HG02571 (cell line): ENCODE measurements around the gene RPS6KA2.
"Not testable (repeated sequence)": the region's sequence is repeated elsewhere in the genome, so short reads cannot be mapped to it uniquely, and the experiment has no call there.

ENCODE experiments used
- ATAC-seq: cut with Tn5 transposase; IDR thresholded peaks from one replicate; pipeline ENCODE4 v1.9.1; 2021; ENCODE audit warnings: mild to moderate bottlenecking, moderate library complexity; ENCODE audit not compliant: unreplicated experiment

The RPS6KA2 gene

DNA sequence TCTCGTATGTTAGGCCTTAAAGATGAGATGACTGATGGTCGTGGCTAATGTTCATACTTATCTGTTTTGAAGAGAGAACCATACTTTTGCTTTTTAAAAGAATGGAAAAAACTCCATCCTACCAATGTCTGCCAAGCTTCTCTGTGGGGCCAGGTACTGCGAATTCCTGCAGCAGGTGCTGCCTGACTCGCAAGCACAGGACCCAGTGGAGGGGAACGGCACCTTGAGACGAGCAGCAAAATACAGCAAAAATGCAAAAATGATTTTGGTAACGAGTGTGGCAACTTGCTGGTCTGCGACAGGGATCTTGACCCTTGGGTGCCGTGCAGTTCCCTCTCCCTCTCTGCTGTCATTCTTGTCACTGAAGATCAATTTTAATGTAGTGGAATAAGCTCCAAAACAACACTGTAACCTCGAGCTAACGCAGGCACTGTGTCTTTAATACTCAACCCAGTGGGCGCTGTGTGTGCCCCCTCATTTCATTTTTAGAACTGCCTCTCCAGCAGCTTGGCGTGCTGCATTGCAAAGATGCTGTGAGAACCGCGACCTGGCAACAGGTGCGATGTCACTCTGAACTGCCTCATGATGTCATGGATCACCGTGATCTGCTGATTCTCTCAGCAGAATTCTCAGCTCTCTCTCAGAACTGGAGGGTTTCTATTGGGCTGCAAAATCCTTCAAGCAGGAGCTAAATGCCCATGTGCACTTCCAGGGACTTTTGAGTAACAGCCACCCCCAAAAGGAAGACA lies 92.2 kb downstream of the RPS6KA2 start:
- ATAC-seq, result no peak

GRCh38 chr6:166533205-166533824 lies 93.7 kb downstream of the RPS6KA2 start:
- ATAC-seq, result no peak

GRCh38 chr6:166532302-166532701 lies 94.7 kb downstream of the RPS6KA2 start:
- no peak for ATAC-seq

DNA sequence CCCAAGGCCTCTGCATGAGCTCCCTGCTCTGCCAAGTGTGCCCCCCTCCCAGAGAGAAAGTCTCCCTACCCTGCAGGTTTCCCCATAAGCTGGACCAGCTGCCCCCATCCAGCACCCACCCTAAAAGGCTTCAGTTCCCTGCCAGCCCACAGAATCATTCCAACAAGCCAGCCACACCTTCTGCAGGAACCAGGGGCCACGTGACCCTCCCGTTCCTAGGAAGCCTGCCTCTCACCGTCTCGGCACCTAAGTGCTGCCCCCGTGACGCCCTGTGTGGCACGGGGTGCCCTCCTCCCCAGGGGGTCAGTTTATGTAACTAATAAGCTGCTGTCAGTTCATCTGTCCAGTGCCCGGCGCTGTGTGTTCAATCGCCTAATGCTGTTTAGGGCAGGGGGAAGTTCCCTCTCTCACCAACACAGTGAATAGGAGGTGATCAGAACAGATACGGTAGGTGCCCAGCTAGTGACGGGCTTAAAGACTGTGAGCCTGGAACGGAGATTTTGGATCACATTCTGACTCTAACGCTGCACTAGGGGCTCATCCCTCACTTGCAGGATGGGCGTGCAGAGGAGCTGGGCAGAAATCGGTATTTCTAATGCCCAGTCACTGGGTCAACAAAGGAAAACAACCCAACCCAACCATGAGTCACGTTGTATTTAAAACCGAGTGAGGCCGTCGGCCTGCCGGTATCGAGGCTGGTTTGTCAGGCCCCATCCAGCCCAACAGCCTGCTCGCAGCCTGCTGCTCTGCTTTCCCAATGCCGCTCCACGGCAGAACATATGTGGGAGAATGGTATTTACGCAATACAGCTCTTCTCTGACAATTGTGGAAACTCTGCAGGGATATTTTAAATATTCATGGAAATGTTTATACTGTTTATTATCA lies 96.6 kb downstream of the RPS6KA2 start:
- ATAC-seq, result no peak

DNA sequence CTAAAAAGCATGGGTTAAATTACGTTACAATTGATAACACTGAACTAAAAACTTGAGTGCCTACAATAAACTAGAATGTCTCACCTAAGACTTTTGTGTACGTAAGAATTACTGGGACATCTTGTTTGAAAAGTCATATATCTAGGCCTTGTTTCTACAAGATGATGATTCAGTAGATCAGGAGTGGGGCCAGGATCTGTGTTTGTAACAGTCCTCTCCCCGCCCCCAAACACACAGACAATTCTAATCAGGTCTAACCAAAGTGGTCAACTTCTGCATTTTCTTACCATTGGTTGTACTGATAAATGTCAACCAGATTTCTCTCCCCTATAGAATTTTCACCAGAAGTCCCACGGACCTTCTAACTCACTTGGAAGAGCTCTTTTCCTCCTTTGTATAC lies 97.5 kb downstream of the RPS6KA2 start:
- no peak for ATAC-seq

DNA sequence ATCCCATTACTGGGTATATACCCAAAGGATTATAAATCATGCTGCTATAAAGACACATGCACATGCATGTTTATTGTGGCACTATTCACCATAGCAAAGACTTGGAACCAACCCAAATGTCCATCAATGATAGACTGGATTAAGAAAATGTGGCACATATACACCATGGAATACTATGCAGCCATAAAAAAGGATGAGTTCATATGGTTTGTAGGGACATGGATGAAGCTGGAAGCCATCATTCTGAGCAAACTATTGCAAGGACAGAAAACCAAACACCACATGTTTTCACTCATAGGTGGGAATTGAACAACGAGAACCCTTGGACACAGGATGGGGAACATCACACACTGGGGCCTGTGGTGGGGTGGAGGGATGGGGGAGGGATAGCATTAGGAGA lies 98.0 kb downstream of the RPS6KA2 start:
- not testable (repeated sequence) for ATAC-seq

DNA sequence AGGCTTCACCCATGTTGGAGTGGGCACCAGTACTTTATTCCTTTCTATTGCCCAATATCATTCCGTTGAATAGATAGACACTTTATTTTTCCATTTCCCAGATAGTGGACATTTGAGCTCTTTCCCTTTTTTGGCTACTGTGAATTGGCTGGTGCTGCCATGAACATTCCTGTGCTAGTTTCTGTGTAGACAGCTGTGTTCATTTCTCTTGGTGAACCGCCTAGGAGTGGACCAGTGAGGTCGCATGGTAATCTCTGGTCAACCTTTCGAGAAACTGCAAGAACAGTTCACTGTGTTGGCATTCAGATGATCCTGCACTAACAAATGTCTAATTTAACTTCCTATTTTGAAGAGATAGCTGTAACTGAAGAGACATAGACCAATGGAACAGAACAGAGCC lies 99.2 kb downstream of the RPS6KA2 start:
- no peak for ATAC-seq

DNA sequence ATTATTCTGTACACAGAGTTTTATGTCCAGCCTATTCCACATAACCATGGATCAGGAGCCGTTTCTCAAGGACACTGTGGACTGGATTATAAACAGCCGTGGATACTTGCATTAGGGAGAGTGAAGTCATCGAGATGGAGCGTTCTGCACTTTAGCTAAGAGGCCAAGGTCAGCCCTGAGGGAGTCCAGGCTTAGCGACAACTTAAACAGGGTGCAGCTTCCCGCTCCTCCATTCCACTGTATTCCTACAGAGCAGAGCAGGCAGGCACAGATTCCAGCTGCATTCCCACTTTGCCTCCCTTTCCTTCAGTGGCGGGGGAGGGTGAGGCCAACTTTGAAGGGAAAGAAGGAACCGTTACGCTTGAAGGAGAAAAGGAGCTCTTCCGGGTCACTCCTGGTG lies 100.1 kb downstream of the RPS6KA2 start:
- ATAC-seq, result no peak

GRCh38 chr6:166525567-166525966 lies 101.5 kb downstream of the RPS6KA2 start:
- no peak for ATAC-seq

GRCh38 chr6:166523782-166524559 lies 103.1 kb downstream of the RPS6KA2 start:
- ATAC-seq, result no peak

GRCh38 chr6:166520905-166521834 lies 105.9 kb downstream of the RPS6KA2 start:
- ATAC-seq, result no peak

GRCh38 chr6:166516251-166516884 lies 110.7 kb downstream of the RPS6KA2 start:
- ATAC-seq, result no peak

GRCh38 chr6:166515072-166515810 lies 111.8 kb downstream of the RPS6KA2 start:
- ATAC-seq, result no peak

DNA sequence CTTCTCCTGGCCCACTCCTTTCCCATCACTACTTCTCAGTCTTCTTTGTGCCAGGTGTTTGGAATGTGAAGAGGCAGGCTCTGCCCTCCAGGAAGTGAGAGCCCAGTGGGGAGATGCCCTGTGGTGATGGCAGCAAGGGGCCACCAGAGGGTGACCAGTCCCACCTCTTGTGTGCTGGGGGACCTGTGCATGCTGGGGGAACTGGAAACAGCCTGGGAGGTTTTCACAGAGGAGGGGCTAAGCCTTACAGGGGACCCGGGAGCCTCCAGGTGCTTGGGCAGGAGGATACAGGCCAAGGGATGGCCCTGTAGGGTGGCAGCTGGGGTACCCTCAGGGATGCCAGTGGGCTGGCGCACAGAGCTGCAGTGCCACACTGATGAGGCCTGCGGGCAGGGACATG lies 112.9 kb downstream of the RPS6KA2 start:
- ATAC-seq, result no peak

- ATAC-seq, result no peak
Measured at GRCh38 chr6:166512567-166512966, 114.5 kb downstream of the RPS6KA2 start.

DNA sequence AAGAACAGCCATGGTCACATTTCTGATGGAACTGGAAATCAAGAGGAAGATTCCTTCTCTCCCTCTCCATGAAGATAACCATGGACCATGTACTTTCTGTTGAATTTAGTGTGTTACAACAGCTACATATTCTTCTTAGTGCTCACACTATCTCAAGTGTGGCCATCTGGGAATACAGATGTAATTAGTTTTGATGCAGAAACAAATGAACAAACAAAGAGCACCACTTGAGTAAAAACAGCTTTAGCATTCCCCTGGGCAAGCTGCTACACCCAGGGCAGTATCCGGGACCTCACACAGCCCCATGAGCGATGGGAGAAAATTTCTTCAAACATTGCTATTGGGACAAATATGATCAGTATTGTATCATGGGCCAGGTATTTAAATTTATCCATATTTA lies 115.7 kb downstream of the RPS6KA2 start:
- no peak for ATAC-seq

- ATAC-seq, result no peak
Measured at GRCh38 chr6:166509193-166509592, 117.9 kb downstream of the RPS6KA2 start.

DNA sequence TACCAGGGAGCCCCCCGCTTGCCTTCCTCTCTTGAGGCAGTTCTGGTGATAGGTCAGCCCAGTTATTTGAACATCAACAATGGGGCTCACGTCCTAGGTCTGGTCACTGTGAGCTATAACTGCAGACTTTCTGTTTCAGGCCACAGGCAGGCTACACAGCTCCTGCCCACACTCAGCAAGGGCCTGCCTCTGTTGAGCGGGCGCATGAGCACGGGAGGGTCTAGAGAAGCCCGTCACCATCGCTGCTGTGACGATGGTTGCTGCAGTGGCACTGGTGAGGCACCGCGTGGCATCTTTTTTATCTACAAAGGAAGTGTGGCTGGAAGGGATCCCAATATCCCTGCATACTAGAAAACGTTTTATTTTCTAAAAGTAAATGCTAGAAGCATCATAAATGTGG lies 118.3 kb downstream of the RPS6KA2 start:
- ATAC-seq, result no peak
